HG02885 (cell line): ENCODE measurements around the gene PITPNB.

Experiments
- ATAC-seq: cut with Tn5 transposase; IDR thresholded peaks from one replicate; pipeline ENCODE4 v1.9.1; 2021; ENCODE audit warnings: mild to moderate bottlenecking; ENCODE audit not compliant: unreplicated experiment, poor library complexity

PITPNB gene

DNA sequence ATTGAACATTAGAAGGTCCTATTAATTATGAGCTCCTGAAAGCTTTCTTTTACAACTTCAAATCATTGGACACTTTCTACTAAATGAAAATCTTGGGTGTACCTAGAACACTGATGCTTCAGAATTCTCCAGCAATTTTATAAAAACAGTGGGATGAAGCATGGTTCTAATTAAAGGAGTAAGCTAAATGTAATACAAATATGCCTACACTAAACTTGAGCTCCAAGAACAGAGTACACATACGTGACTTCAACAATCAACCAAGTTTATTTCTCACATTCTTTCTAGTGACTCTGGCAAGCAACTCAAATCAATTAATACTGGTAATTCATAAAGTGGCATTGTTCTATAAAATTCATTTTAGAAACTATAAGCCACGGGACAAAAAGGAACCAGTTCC, 55.5 kb downstream of the PITPNB start:
- ATAC-seq, result no peak

DNA sequence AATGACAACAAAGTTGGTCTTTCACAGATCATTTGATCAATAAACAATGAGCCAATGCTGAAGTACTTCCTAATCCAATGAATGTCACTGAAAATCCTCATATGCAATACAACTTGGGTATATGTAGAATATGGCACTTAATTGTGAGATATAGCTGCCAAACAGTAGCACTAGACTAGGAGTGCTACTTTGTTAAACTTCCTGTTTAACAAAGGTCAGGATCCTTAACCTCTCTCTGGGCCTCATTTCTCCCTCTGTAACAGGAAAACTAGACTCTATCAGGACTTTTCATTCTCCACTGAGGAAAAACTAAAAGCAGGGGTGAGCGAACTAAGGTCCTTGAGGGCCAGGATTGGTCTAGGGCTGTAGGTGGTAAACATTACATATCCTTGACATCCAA, 56.1 kb downstream of the PITPNB start:
- ATAC-seq, result no peak

DNA sequence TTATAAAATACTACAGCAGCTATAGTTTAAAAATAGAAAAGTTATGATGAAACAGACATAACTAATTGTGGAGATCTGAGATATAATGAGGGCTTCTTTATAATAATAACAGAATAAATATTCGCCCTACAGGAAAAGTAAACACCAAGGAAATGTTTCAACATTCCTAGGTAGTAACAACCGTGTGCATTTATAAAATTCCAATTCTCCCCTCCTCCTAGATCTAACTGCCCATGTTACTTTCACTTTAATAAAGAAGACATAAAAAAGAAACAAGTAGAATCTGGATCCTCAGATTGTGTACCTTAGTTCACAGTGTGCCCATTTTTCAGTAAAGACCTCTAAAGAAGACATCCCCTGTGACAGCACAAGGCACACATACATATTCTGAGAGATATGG, 59.7 kb downstream of the PITPNB start:
- ATAC-seq, result no peak

DNA sequence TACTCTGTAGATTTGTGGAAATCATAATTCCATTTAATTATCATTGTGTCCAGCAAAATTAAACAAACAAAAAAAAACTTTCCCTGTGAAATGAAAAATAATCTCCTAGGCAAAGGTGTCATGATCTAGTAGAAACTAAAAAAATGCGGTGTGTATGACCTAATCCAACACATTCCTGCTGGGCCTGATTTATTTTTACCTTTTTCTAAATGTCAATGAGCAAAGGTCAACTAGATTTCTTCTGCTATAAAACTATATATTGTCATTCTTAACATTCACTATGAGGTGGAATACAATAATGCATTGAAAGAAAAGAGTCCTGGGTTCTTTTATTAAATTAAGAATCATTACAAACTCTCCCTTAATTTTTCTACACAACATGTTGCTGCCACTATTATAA, 60.4 kb downstream of the PITPNB start:
- no peak for ATAC-seq

DNA sequence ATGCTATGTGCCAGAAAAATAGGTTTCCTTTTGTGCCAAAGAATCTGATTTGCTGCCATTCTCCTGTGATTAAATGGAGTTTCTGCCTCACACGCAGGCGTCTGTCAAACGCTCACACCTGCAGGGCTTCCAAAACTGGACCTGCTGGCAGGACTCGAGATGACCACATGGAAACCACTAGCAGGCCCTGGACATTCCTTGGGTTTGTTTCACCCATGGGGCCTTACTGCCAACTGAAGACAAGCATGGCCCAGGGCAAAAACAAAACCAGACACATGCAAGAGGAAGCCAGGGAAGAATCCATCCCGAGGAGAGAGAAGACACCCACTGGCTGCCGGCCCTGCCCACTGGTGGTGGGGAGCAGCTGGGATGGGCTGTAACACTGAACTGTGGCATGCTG, 61.6 kb downstream of the PITPNB start:
- no peak for ATAC-seq

DNA sequence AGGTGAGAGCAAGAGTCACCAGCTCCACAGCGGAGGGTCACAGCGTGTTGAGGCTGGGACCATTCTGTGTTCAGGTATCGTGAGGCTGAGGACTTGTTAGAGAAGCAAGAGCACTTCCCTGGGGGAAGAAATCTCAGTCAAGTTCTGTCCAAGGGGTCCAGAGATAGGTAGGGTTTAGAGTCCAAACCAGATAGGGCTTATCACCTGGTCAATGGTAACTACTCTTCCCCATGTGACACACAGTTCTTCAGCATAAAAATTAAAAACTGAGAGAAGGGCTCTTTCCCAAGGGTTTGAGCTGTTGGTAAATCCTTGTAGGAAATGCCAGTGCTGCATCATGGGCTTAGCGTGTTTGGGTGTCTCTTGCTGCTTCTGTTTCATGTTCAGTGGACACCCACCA, 62.7 kb downstream of the PITPNB start:
- no peak for ATAC-seq

DNA sequence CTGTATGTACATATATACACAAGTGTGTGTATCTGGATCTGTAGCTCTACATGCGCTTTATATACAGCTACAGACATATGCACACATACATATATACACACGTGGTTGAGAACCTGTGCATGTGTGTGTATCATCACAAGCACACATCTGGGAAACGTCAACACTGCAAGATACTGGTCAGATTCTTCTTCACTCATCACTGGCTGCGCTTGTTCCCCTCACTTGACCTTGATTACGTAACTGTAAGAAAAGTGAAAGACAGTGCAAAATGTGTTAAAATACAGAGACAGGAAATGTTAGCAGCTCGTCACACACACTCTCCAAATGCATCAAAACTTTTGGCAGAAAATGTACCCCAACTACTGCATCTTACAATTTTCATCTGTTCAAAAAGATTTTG, 65.6 kb downstream of the PITPNB start:
- ATAC-seq, result no peak

DNA sequence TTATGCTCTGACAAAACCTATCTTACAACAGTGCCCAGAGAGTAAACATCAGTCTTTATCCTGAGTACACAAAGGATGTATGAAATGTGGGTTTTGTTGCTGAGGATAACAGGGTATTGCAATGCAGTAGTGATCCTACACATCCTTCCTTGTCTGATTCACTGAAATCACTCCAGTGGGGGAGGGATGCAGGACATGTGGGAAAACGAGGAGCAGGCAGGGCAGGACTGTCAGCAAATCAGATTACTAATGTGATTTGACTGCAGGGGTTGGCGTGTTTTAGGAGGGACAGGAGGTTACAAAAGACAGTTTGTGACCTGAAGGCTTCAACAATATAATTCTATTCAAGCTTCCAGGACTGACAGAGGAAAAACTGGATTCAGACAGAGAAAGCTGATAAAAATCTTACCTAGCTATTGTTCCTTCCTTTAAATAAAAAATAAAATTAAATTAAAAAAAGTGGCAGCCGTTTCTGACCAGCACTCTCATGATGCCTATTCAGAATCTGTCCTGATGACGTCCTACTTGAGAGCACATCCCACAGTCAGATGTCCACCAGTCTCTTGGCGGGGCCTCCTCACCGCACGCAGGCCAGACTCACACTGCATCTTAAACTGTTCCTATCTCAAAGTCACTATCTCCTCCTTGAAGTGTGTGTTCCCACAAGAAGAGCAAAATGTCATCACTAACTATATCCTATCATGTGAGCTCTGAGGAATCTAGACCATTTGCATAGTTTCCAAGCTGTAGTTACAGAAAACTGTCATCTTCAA, 66.9 kb downstream of the PITPNB start:
- no peak for ATAC-seq

DNA sequence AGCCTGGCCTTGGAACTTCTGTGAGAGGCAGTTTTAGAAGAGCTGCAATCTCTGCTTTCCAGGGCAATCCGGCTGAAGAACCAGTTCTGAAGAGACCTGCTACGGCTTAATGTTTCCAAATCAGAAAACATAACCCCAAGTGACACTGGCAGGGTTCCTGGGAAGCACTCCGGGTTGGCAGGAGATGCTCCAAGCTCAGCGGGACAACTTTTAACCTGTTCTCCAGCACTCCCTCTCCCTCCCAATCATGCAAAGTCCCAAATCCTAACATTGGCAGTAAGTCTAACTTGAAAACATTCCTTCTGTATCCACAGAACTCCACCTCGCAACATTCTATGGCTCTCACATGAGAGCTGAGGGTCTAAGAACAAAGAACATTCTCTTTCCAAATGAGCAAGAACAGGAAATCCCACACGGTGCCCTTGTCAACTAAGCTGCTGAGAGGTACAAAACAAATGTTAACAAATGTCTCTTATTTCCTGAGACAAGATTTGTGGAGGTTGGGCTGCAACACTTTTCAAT, 69.0 kb downstream of the PITPNB start:
- ATAC-seq, result no peak

DNA sequence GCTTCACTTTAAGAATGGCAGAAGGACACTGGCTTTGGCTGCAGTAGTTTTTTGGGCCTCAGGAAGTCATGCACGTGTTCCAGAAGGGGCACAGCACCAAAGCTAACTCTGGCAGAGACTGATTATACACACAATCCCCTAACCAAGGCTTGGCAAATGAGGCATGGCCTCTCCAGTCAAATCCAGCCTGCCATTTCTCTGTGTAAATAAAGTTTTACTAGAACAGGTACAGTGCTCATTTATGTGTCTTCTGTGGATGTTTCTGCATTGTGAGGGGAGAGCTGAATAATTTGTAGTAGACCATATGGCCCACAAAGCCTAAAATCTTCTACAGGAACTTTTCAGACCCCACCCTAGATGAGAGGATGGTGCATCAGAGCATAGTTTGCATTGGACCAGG, 71.1 kb downstream of the PITPNB start:
- ATAC-seq, result no peak

DNA sequence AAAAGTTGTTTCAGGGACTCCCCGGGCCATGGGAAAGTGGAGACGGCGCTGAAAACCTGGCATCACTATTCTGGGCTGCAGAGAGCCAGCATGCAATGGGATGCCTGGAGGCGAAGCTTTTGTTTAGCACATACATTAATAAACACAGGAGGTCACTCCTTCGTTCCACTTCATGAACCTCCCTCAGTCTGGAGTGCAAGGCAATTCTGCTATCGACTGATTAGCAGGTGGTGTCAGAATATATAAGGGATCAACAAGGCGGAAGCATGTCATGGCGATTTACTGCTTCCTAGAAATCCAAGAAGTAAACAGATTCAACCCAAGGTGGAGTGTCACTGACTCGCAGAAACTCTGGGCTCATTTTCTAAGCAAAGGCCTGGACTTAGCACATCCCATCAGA, 72.1 kb downstream of the PITPNB start:
- no peak for ATAC-seq

DNA sequence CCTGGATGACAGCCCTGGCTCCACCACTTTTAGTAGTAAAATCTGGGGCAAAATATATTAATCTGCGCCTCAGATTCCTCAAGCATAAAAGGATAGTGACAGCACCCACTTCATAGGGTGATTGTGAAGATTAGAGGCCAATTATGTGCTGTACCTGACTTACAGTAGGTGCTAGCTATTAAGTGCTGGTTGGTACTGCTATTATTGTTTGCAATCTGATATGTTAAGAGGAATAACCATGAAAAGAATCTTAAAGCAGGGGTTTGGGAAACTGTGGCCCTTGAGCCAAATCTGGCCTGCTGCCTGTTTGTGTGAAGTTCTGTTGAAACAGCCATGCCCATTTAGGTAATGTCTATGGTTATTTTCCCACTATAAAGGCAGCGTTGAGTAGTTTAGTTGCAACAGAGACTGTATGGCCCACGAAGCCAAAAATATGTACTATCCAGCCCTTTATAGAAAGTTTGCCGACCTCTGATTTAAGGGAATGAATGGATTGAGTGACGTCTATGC, 72.8 kb downstream of the PITPNB start:
- no peak for ATAC-seq

DNA sequence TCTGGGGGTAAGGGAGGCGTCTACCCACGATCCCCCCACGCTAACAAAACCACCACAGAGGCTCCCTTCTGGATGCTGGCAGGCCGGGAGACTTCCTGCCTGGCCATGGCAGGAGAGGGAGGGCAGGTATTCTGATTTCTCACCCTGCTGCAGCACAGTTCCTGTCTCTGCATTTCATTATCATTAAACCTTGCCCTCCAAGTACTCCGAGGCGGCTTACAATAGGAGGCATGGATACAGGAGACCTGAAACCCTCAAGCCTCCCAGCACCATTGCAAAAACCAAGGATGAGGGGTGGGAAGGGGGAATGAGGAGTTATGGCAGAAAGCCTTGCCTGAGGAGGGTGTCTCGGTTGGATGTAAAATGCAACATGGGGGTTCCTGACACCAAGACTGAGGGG, 73.4 kb downstream of the PITPNB start:
- no peak for ATAC-seq

DNA sequence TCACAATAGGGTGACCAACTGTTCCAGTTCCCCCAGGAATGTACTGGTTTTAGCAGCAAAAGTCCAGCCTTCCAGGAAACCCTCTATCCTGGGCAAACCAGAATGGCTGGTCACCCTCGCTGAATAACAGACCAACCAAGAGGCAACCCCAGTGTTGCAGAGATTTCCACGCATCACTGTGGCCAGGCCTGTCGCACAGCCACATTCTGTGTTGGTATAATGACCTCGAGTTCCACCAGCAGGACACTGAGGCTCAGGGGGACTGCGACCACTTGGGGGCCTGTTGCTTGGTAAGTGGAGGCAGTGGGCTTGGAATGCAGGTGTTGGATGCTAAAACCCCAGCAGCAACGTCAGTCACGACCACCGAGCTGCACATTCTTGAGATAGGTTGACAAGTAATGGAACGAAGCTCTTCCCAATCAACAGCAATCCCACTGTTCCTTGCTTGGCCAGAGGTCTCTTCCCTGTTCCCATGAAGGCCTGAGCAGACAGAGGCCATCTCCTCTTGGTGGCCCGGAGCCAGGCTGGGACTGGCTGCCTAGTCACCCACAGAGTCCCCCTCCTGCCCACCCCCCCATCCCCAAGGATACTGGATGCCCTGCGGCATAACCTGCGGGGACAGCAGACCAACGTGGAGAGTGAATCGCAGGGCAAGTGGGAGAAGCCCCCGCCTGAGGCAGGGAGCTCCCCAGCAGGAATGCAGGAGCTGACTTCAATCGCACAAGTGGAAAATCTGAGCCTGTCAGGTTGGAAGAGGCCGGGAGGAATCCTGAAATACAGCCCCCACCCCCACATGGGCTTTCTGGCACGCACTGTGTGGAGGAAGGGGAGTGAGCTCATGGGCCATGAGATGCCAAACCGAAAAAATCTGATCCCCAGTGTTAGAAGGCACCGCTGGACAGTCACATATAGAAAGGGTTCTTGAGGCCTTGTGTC, 74.1 kb downstream of the PITPNB start:
- no peak for ATAC-seq

DNA sequence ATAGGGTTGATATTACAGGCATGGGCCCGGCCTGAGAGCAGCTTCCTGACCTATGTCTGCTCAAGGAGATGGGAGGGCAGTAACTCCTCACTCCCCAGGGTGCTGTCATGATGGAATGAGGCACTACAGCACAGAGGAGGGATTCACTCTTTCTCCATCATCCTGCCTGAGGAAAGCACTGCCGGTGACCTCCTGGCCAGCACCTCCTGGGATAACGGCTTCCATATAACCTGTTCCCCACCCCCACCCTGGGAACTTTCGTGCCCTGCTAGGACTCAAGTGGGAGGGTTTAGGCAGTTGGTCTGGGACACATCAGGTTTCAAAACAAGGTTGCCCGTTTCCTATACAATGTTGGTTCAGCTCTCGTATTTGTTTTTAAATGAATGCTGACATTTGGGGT, 74.8 kb downstream of the PITPNB start:
- ATAC-seq, result no peak

DNA sequence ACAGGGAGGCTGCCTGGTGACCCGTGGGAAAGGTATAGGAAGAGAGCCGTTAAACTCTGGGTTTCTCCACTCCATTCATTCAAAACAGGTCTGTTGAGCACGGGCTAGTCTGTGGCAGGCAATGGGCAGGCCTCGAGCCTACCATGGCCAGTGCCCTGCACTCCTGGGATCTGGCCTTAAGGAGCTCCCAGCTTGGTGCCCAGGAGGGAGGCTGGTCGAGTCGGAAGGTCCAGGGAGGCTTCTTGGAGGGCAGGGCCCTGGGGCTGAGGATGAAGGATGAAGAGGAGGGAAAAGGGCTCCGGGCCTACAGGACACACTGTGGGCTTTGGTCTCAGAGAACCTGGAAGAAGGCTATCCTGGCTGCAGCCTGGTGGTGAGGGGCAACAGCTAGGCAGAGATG, 75.6 kb downstream of the PITPNB start:
- no peak for ATAC-seq

DNA sequence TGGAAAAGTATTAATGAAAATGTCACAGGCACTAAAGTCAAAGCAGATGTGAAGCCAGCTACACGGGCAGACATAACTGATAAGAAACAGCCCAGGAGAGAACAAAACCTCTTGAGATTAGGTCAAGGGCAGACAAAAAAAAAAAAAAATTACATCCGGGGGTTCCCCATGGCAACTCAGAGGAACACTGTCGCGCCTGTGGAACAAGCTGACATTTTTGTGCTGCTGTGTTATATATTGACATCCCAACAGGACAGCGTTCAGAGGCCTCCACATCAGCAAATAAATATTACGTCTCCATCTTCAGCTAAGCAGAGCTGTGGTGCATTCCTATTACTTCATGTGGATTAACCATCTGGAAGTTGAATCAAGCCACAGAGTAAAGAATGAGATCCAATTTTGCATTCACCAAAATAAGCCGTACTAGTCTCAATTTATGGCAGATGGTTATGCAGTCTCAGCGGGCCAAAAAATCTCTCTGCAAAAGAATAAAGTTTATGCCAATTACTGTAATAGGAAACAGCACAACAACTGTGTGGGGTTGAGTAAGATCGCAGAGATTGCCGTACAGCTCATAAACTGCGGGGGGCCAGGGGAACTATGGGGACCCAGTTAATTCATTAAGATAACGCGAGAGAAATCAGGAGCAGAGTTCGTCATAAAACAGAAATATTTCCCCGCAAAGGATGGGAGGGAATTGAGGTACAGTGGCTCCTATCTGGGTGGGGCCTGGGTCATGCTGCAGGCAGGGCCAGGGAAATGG, 76.2 kb downstream of the PITPNB start:
- no peak for ATAC-seq

DNA sequence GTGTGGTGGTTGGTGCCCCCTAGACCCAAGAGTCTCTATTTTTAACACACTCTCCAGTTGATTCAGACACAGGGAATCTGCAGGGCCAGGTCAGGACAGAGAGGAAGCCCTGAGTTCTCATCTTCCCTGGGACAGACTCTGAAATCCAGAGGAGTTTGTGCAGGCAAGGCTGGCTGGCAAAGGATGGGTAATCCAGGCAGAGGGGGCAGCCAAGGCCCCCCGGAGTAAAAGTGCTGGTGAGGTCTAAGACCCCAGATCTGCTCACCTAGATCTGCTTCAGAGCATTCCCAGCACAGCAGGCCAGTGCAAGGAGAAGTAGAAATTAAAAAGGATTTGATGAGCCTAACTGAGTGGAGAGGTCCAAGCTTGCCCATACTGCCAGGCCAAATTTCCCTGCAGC, 76.9 kb downstream of the PITPNB start:
- no peak for ATAC-seq

DNA sequence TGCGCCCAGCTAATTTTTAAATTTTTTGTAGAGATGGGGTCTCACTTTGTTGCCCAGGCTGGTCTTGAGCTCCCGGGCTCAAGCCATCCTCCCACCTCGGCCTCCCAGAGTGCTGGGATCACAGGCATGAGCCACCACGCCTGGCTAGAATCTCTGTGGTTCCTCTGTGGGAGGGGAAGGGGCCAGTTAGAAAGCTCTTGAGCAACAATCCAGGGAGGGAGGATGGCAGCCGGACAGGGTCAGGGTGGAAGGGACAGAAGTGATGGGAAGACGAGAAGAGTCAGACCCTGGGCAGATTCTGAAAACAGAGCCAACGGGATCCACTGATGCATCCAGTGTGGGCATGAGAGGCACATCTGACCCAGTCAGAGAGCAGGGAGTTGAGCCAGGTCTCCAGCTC, 78.6 kb downstream of the PITPNB start:
- no peak for ATAC-seq

DNA sequence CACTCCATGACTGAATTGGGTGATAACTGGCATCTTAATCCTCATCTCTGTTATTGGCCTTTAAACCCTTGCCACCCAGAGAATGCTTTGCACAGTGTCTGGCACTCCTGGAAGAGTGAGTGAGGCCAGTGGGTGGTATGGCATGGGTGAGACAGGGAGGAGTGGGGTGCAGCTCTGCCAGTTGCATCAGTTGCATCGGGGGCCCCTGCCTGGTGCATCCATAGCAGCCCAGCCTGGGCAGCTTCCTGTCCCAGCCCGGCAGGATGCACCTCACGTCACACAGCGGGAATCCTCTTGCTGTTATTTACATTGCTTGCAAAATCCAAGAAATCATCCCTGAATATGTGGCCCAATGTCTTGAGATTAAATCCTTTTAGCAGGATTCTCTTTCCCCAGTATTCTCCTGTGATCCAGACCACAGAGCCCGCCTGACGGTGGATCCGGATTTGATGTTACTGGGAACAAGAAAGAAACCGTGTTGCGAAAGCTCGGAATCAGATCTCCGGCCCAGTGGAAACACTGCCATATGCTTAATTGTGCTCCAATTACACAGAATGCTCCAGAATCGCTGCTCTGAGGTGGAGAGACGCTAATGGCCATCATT, 79.9 kb downstream of the PITPNB start:
- no peak for ATAC-seq
